Thyroid gland (tissue), 4 donors: ENCODE data around the gene ZNF433. TPM values are rescaled to one million over a fixed set of nuclear protein-coding genes. Genes with fewer than 3 reads are reported as not detected.
"Not testable (repeated sequence)": the region's sequence is repeated elsewhere in the genome, so short reads cannot be mapped to it uniquely, and the experiment has no call there.

Experiments used
- DNase-seq, 2 donors: peaks; one replicate each; pipeline ENCODE4 v3.0.0-alpha.2; 2019
- H3K27ac ChIP-seq, 3 donors: fragments of 200-600 bp; sonication (generic); 1 replicate in 2 of 3; 2 replicates in 1 of 3; pipeline ENCODE4 v1.5.1; 2016 to 2019; ENCODE audit warnings: mild to moderate bottlenecking in 1 of 3, moderate library complexity in 1 of 3
- H3K27me3 ChIP-seq: fragments of 200-600 bp; sonication (generic); one replicate; pipeline ENCODE4 v1.5.1; 2019
- H3K36me3 ChIP-seq, 2 donors: fragments of 200-600 bp; sonication (generic); one replicate each; pipeline ENCODE4 v1.5.1; 2016 to 2019
- H3K4me1 ChIP-seq, 2 donors: fragments of 200-600 bp; sonication (generic); one replicate each; pipeline ENCODE4 v1.5.1; 2017 to 2019
- H3K4me3 ChIP-seq, 3 donors: fragments of 200-600 bp; sonication (generic); replicated peaks in 1 of 3; 1 replicate in 2 of 3; 2 replicates in 1 of 3; pipeline ENCODE4 v1.5.1; 2016; ENCODE audit warnings: mild to moderate bottlenecking in 1 of 3
- H3K9me3 ChIP-seq: fragments of 200-600 bp; sonication (generic); one replicate; pipeline ENCODE4 v1.5.1; 2017
- CTCF ChIP-seq, 6 experiments: fragments of 200-600 bp in 3 of 6; fragments of 450-650 bp in 3 of 6; sonication (generic) in 3 of 6; IDR thresholded peaks; one replicate each; pipeline ENCODE4 v1.5.1; 2016 to 2019; ENCODE audit warnings: antibody characterized with exemption in 6 of 6, mild to moderate bottlenecking in 2 of 6, inconsistent platforms in 1 of 6, moderate library complexity in 1 of 6
- POLR2A ChIP-seq, 2 donors: fragments of 450-650 bp; IDR thresholded peaks; one replicate each; pipeline ENCODE4 v1.6.1; 2017; ENCODE audit warnings: antibody characterized with exemption in 2 of 2, mild to moderate bottlenecking in 2 of 2, moderate library complexity in 1 of 2
- WGBS, 2 donors: methylation state at CpG; one replicate each; pipeline ENCODE4 v1.1.5; 2017; 5-methylcytosine and 5-hydroxymethylcytosine counted together
- intact Hi-C: fragments of 100-400 bp; cut with DNase I; formaldehyde crosslinking; loops from one replicate; pipeline ENCODE4 v1.15.1; 2023
- total RNA-seq, 4 donors: library from RNA; depleted of rRNA; stranded (reverse); fragments of >200 nt; gene quantifications; one replicate each; pipeline ENCODE4 v1.2.3, GENCODE V29; 2016

The ZNF433 gene
- total RNA-seq, 4 donors from 2014 or later = 8.9 to 21.8 (median 12.6) TPM

- 83 to 93% methylated on average over 2 of the region's 2 CpGs for WGBS, 2 donors
- Histone ChIP-seq H3K27me3 (no peaks in the 10 kb centered on the region), H3K36me3 (peaks cover 33% of the 10 kb centered on the region in 2 donors), H3K9me3 (no peaks in the 10 kb centered on the region), H3K4me3 (no peak overlapping the region), H3K4me1 (no peaks in the 10 kb centered on the region), H3K27ac (no peak overlapping the region)
- intact Hi-C loops = no loop called here
- TF ChIP-seq POLR2A (IDR thresholded peaks at IDR 0.05) = no peak
- no peak for TF ChIP-seq CTCF (IDR thresholded peaks at IDR 0.05)
- DNase-seq = no peak
These were observed 19.7 kb downstream of the ZNF433 start for GRCh38 chr19:12015753-12016116.

- TF ChIP-seq POLR2A (IDR thresholded peaks at IDR 0.05) (no peak), CTCF (IDR thresholded peaks at IDR 0.05) (no peak)
- 96 to 98% methylated on average over 9 of the region's 9 CpGs for WGBS, 2 donors
- DNase-seq = no peak
- no peak overlapping the region for H3K4me3 ChIP-seq
- H3K36me3 ChIP-seq = peaks cover 33% of the 10 kb centered on the region in 2 donors
- no peak overlapping the region for H3K27ac ChIP-seq
- intact Hi-C loops = no loop called here
- no peaks in the 10 kb centered on the region for H3K9me3 ChIP-seq
- H3K27me3 ChIP-seq = no peaks in the 10 kb centered on the region
- no peaks in the 10 kb centered on the region for H3K4me1 ChIP-seq
These were observed 20.3 kb downstream of the ZNF433 start for GRCh38 chr19:12015015-12015752.

GRCh38 chr19:12000152-12000981 lies 35.1 kb downstream of the ZNF433 start:
- no peaks in the 10 kb centered on the region for H3K36me3 ChIP-seq
- WGBS, 2 donors = 57 to 65% methylated on average over 9 of the region's 9 CpGs
- no peak overlapping the region for H3K4me3 ChIP-seq
- intact Hi-C loops = no loop called here
- TF ChIP-seq CTCF (IDR thresholded peaks at IDR 0.05) (no peak), POLR2A (IDR thresholded peaks at IDR 0.05) (no peak)
- H3K27me3 ChIP-seq = no peaks in the 10 kb centered on the region
- H3K9me3 ChIP-seq = no peaks in the 10 kb centered on the region
- no peak for DNase-seq
- peaks cover 0 to 8% of the 10 kb centered on the region in 2 donors for H3K4me1 ChIP-seq
- no peak overlapping the region for H3K27ac ChIP-seq

DNA sequence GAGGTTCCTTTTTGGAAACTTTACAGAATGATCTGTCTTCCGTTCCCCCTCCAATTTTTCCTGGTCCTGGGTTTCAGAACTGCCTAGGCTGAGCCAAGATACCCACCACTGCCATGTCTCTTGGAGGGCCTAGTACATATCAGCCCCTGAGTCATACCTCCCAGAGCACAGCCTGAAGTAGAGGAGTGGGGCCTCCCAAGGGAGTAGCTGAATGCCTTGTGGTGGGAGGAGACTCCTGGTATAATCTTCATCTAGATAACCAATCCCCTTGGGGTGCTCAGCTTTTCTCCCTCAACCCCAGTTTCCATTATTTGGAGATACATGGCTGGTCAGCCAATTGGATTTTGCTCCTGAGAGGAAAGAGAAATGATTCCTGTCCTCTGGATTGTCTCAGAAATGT lies 40.3 kb downstream of the ZNF433 start:
- Histone ChIP-seq H3K9me3 (no peaks in the 10 kb centered on the region), H3K4me1 (peaks cover 0 to under 1% of the 10 kb centered on the region in 2 donors), H3K27me3 (no peaks in the 10 kb centered on the region), H3K36me3 (no peaks in the 10 kb centered on the region), H3K27ac (no peak overlapping the region), H3K4me3 (no peak overlapping the region)
- 79 to 83% methylated on average over 1 of the region's 1 CpG for WGBS, 2 donors
- no peak for DNase-seq
- intact Hi-C loops = no loop called here
- TF ChIP-seq POLR2A (IDR thresholded peaks at IDR 0.05) (no peak), CTCF (IDR thresholded peaks at IDR 0.05) (no peak)

- intact Hi-C loops, DNase-seq, H3K27me3 ChIP-seq, H3K9me3 ChIP-seq, H3K4me3 ChIP-seq, H3K4me1 ChIP-seq, H3K27ac ChIP-seq, H3K36me3 ChIP-seq: not testable (repeated sequence)
- 70 to 78% methylated on average over 4 of the region's 4 CpGs for WGBS, 2 donors
These were observed 43.6 kb downstream of the ZNF433 start for GRCh38 chr19:11991921-11992320.
